HepG2 (cell line): ENCODE results near the gene IFIT1B. TPM values are rescaled to one million over a fixed set of nuclear protein-coding genes. Genes with fewer than 3 reads are reported as not detected.

Experiments
- ATAC-seq: fragments of 200-7000 bp; cut with Tn5 transposase; 3 replicates; pipeline ENCODE4 v1.9.1; 2020; ENCODE audit warnings: mild to moderate bottlenecking, moderate library complexity
- BruUV-seq: library from RNA; stranded (reverse); fragments of 400-500 nt; replicated peaks from 2 replicates; lab custom pipeline; 2021; lab: Mats Ljungman, UMichigan
- CTCF ChIA-PET: fragments of 300-600 bp; formaldehyde crosslinking; extraction: SDS; loops from one replicate; lab custom pipeline; 2021; ENCODE audit warnings: low total read pairs, inconsistent platforms, low intra/inter-chr PET ratio; lab: Yijun Ruan, JAX
- POLR2A ChIA-PET: fragments of 350-600 bp; sonication (Branson Sonifier 250); formaldehyde crosslinking; loops from one replicate; lab custom pipeline; 2020; ENCODE audit warnings: antibody characterized with exemption, inconsistent platforms; lab: Yijun Ruan, JAX
- DNase-seq: peaks from one replicate; pipeline ENCODE4 v3.0.0-alpha.2; 2015; ENCODE audit warnings: low spot score
- FAIRE-seq: peaks from 3 replicates; lab custom pipeline; 2011; peaks lifted over from hg19 to GRCh38; lab: Jason Lieb, UNC
- H2AFZ ChIP-seq: one replicate; pipeline ENCODE4 v1.6.1; 2011; ENCODE audit warnings: low read length, inconsistent platforms
- H3K27ac ChIP-seq: fragments of 300-600 bp; 3 replicates; pipeline ENCODE4 v1.8.0; 2011; ENCODE audit warnings: mixed run types, mild to moderate bottlenecking, mixed read lengths, low read length, inconsistent platforms; ENCODE audit not compliant: insufficient read depth; ENCODE audit errors: extremely low read length
- H3K27me3 ChIP-seq, 2 experiments: fragments of 200-600 bp in 1 of 2; 2 replicates in 1 of 2; 3 replicates in 1 of 2; pipeline versions ENCODE4 v1.6.0 to v1.8.0; 2011; ENCODE audit warnings: low read length in 2 of 2, mild to moderate bottlenecking in 2 of 2, moderate library complexity in 2 of 2, inconsistent platforms in 1 of 2; ENCODE audit not compliant: insufficient read depth in 2 of 2, control insufficient read depth in 1 of 2
- H3K36me3 ChIP-seq, 2 experiments: fragments of 200-600 bp in 1 of 2; replicated peaks in 1 of 2; 2 replicates in 1 of 2; 3 replicates in 1 of 2; pipeline versions ENCODE4 v1.5.1 to v1.8.0; 2011; ENCODE audit warnings: low read length in 2 of 2, inconsistent platforms in 1 of 2; ENCODE audit not compliant: insufficient read depth in 2 of 2, control insufficient read depth in 1 of 2
- H3K4me1 ChIP-seq: 2 replicates; pipeline ENCODE4 v1.5.1; 2012; ENCODE audit warnings: low read length, inconsistent platforms; ENCODE audit not compliant: insufficient read depth
- H3K4me2 ChIP-seq: 2 replicates; pipeline ENCODE4 v1.6.0; 2011; ENCODE audit warnings: low read depth, low read length, inconsistent platforms
- H3K4me3 ChIP-seq, 3 experiments: fragments of 200-600 bp in 1 of 3; sonication (generic), shearing (Covaris generic) in 1 of 3; replicated peaks in 1 of 3; 2 replicates each; pipeline ENCODE4 v1.5.1; 2011 to 2016; ENCODE audit warnings: low read length in 3 of 3, inconsistent platforms in 2 of 3, low read depth in 2 of 3, mild to moderate bottlenecking in 2 of 3, control low read depth in 1 of 3, mixed read lengths in 1 of 3; ENCODE audit not compliant: insufficient read depth in 1 of 3
- H3K79me2 ChIP-seq: one replicate; pipeline ENCODE4 v1.6.1; 2011; ENCODE audit warnings: low read length, inconsistent platforms; ENCODE audit not compliant: insufficient read depth
- H3K9ac ChIP-seq: 2 replicates; pipeline ENCODE4 v1.6.0; 2011; ENCODE audit warnings: mild to moderate bottlenecking, low read depth, low read length, inconsistent platforms; ENCODE audit not compliant: insufficient read depth
- H3K9me3 ChIP-seq: 2 replicates; pipeline ENCODE4 v1.5.1; 2012; ENCODE audit warnings: mild to moderate bottlenecking, low read length
- H4K20me1 ChIP-seq: 2 replicates; pipeline ENCODE4 v1.6.0; 2011; ENCODE audit warnings: inconsistent platforms, mild to moderate bottlenecking, low read length, moderate library complexity; ENCODE audit not compliant: insufficient read depth
- RERE ChIP-seq: IDR thresholded peaks from 2 replicates; pipeline ENCODE4 v1.6.1; 2016; ENCODE audit warnings: low read depth, missing genetic modification reagents, missing compliant biosample characterization
- SIX1 ChIP-seq: sonication (generic); formaldehyde crosslinking; IDR thresholded peaks from 2 replicates; pipeline ENCODE4 v1.4.0; 2020; ENCODE audit warnings: missing genetic modification reagents, borderline replicate concordance
- SPEN ChIP-seq: sonication (generic); formaldehyde crosslinking; IDR thresholded peaks from 2 replicates; pipeline ENCODE4 v1.5.1; 2020; ENCODE audit warnings: low read depth, mild to moderate bottlenecking, missing genetic modification reagents
- TRIM22 ChIP-seq: fragments of 450-650 bp; IDR thresholded peaks from 2 replicates; pipeline ENCODE4 v1.6.1; 2017
- ZNF205 ChIP-seq: IDR thresholded peaks from 2 replicates; pipeline ENCODE4 v1.6.1; 2018; ENCODE audit warnings: missing biosample characterization, missing genetic modification reagents
- ZNF317 ChIP-seq: sonication (generic); formaldehyde crosslinking; IDR thresholded peaks from 2 replicates; pipeline ENCODE4 v1.5.0; 2020; ENCODE audit warnings: mild to moderate bottlenecking, missing genetic modification reagents
- ZNF790 ChIP-seq: sonication (generic); formaldehyde crosslinking; IDR thresholded peaks from 2 replicates; pipeline ENCODE4 v1.8.0; 2022; ENCODE audit warnings: missing genetic modification reagents, mild to moderate bottlenecking, borderline replicate concordance
- in situ Hi-C: cut with HindIII; loops from 2 replicates; pipeline ENCODE4 v1.10.0; 2017; ENCODE audit warnings: low pct_unique_long_range_greater_than_20kb; ENCODE audit not compliant: extremely low pct_ligation_motif_present
- intact Hi-C: fragments of 100-400 bp; cut with micrococcal nuclease; formaldehyde crosslinking; loops from one replicate; pipeline ENCODE4 v1.10.0; 2022; ENCODE audit not compliant: unreplicated experiment
- polyA plus RNA-seq, 8 experiments: library from polyadenylated mRNA; depleted of rRNA in 3 of 8; stranded (reverse) in 7 of 8; unstranded in 1 of 8; fragments of >200 nt; fragmentation: Illumina TruSeq in 4 of 8; extraction: Trizol in 4 of 8; gene quantifications; 2 replicates each; pipeline versions ENCODE4 v1.2.1 to v1.2.3, GENCODE V29; 2011 to 2016; ENCODE audit warnings: low read depth in 4 of 8, missing spikeins in 1 of 8, mixed read lengths in 1 of 8; ENCODE audit not compliant: insufficient read depth in 1 of 8
- total RNA-seq, 5 experiments: library from RNA; depleted of rRNA; stranded (reverse); fragments of >200 nt; fragmentation: Illumina TruSeq; extraction: Trizol; gene quantifications; 2 replicates each; pipeline ENCODE4 v1.2.3, GENCODE V29; 2016; ENCODE audit warnings: low read depth in 1 of 5
- TF ChIP-seq, protein P1 (sequence below): sonication (generic); formaldehyde crosslinking; IDR thresholded peaks from 2 replicates; pipeline ENCODE4 v1.4.0; 2020; ENCODE audit warnings: mild to moderate bottlenecking, missing genetic modification reagents

Gene IFIT1B
- total and polyA plus RNA-seq, 2 of the 13 experiments (the other 11 are each of a cell fraction or from before 2014, with no cell fraction given), result not detected

DNA sequence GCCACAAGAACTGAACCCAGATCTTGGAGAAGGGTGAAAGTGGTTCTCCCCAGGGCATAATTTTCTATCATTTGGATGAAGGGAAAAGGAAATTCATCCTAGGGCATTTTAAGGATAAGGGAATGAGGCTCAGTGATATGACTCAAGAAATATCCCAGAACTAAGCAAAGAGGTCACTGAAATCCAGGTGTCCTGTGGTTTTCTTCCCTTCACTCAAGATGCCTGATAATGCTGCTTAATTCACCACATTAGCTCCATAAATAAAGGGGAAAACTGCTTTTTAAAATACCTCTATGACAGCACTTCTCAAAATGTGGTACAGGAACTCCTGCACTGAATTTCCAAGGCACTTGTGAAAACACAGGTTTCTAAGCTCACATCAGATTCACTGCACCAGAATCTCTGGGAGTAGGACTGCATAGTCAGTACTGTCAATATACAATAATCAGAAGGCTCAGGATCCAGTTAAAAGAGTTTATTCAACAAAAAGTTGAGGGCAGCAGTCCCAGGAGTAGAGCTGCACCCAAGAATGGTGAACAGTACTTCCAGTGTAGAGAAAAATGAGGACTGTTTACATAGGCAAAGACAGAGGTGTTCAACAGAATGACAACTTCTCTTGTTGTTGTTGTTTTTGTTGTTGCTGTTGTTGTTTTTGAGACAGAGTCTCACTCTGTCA lies 47.2 kb upstream of the IFIT1B start:
- ATAC-seq, result no peak
- intact Hi-C loops, result no loop called here
- Histone ChIP-seq H3K4me1 (peaks cover 59% of the 10 kb centered on the region), H3K9me3 (no peaks in the 10 kb centered on the region), H3K9ac (no peak overlapping the region), H3K27me3 (no peaks in the 10 kb centered on the region), H3K36me3 (no peaks in the 10 kb centered on the region), H3K27ac (no peak overlapping the region), H4K20me1 (no peaks in the 10 kb centered on the region), H3K79me2 (no peaks in the 10 kb centered on the region), H2AFZ (no peak overlapping the region), H3K4me3 (no peak overlapping the region), H3K4me2 (no peak overlapping the region)
- FAIRE-seq, result no peak
- no TSS peak for BruUV-seq
- in situ Hi-C loops, result no loop called here
- no peak for DNase-seq
- ChIA-PET CTCF (no interaction called here), POLR2A (no interaction called here)
- TF ChIP-seq ZNF790 (CRISPR knock-in tag) (no peak), SIX1 (CRISPR knock-in tag) (no peak), TRIM22 (no peak), ZNF205 (CRISPR knock-in tag) (no peak), RERE (CRISPR knock-in tag) (no peak), ZNF317 (CRISPR knock-in tag) (no peak), SPEN (no peak)
- TF ChIP-seq, protein P1, sequence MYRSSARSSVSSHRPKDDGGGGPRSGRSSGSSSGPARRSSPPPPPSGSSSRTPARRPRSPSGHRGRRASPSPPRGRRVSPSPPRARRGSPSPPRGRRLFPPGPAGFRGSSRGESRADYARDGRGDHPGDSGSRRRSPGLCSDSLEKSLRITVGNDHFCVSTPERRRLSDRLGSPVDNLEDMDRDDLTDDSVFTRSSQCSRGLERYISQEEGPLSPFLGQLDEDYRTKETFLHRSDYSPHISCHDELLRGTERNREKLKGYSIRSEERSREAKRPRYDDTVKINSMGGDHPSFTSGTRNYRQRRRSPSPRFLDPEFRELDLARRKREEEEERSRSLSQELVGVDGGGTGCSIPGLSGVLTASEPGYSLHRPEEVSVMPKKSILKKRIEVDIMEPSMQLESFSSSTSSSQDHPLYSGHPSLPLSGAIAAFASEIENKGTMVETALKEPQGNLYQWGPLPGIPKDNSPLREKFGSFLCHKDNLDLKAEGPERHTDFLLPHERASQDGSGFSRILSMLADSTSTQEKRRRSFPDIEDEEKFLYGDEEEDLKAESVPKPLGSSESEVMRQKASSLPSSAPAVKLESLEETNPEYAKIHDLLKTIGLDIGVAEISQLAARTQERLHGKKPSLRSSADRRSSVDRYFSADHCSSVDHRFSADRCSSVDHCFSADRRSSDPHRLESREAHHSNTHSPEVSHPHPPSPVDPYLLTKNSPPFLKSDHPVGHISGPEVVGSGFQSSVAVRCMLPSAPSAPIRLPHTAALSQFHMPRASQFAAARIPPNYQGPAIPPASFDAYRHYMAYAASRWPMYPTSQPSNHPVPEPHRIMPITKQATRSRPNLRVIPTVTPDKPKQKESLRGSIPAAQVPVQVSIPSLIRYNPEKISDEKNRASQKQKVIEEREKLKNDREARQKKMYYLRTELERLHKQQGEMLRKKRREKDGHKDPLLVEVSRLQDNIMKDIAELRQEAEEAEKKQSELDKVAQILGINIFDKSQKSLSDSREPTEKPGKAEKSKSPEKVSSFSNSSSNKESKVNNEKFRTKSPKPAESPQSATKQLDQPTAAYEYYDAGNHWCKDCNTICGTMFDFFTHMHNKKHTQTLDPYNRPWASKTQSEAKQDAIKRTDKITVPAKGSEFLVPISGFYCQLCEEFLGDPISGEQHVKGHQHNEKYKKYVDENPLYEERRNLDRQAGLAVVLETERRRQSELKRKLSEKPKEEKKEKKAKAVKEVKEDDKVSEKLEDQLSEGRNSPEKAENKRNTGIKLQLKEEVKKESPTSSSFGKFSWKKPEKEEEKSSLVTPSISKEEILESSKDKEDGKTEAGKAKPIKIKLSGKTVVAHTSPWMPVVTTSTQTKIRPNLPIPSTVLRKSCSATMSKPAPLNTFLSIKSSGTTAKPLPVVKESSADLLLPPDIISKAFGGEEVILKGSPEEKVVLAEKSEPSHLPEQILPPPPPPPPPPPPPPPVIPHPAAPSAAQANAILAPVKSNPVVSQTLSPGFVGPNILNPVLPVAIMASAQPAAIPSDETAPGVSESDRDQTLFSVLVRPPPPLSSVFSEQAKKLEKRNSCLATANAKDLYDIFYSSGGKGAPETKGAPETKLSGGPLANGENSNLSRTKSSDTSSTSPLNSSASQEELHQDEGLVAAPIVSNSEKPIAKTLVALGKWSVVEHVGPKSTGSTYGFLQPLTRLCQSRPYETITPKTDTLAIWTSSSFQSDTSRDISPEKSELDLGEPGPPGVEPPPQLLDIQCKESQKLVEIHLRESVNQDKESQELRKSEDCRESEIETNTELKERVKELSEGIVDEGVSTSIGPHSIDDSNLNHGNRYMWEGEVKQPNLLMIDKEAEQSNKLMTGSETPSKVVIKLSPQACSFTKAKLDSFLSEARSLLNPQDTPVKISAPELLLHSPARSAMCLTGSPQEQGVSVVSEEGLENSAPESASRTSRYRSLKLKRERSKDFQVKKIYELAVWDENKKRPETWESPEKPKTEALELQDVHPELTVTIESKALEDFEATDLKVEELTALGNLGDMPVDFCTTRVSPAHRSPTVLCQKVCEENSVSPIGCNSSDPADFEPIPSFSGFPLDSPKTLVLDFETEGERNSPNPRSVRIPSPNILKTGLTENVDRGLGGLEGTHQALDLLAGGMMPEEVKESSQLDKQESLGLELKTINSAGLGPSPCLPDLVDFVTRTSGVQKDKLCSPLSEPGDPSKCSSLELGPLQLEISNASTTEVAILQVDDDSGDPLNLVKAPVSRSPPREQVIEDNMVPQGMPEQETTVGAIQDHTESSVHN, result no peak
